ENCODE data around the gene SMNDC1. TPM values are rescaled to one million over a fixed set of nuclear protein-coding genes. Genes with fewer than 3 reads are reported as not detected.

SMNDC1 gene
- total RNA-seq, 1 experiment from 2014 or later, result 26.9 TPM

DNA sequence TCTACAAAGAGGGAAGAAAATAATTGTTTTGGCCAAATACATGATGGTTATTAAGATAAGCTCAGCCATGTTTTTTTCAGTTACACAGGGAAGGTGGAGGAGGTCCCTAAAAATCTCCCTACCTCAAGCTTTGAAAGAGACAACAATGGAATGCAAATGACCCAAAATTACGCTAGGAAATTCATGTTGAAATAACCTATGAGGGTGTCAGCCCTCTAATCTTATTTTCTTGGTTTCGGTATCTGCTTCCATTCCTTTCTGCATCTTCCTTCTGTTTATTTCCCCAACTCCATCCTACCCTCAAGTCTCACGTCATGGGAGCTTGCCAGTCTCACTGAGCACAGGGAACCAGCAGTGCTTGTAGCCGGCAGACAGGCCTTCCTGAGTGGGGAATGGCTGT is 40.6 kb upstream of the SMNDC1 start:
- BruUV-seq (replicated peaks), result no TSS peak
- no peak for DNase-seq
- no peaks in the 10 kb centered on the region for H3K27me3 ChIP-seq (ENCODE audit: insufficient read depth, low read depth)
- H3K4me3 ChIP-seq, result no peak overlapping the region
- H3K36me3 ChIP-seq (ENCODE audit: low read depth), result no peaks in the 10 kb centered on the region
- no peaks in the 10 kb centered on the region for H3K9me3 ChIP-seq (ENCODE audit: insufficient read depth, low read depth)
- intact Hi-C loops (cut with micrococcal nuclease; ENCODE audit: unreplicated experiment), result no loop called here
- H3K27ac ChIP-seq, result peak overlapping the region; percentile 11
- peak overlapping the region; percentile 37 for H3K4me2 ChIP-seq
- ChIA-PET POLR2A (ENCODE audit: unreplicated experiment) (interaction anchor here (0.7 kb wide), 1 partner anchor 176 kb away, joined by 7 read pairs; no protein-coding TSS in a partner anchor), CTCF (no interaction called here)
- peaks cover 19% of the 10 kb centered on the region for H3K4me1 ChIP-seq (replicated peaks; ENCODE audit: insufficient read depth)
- no peaks in the 10 kb centered on the region for H3K79me2 ChIP-seq (ENCODE audit: low read depth)
- TF ChIP-seq, protein P1, sequence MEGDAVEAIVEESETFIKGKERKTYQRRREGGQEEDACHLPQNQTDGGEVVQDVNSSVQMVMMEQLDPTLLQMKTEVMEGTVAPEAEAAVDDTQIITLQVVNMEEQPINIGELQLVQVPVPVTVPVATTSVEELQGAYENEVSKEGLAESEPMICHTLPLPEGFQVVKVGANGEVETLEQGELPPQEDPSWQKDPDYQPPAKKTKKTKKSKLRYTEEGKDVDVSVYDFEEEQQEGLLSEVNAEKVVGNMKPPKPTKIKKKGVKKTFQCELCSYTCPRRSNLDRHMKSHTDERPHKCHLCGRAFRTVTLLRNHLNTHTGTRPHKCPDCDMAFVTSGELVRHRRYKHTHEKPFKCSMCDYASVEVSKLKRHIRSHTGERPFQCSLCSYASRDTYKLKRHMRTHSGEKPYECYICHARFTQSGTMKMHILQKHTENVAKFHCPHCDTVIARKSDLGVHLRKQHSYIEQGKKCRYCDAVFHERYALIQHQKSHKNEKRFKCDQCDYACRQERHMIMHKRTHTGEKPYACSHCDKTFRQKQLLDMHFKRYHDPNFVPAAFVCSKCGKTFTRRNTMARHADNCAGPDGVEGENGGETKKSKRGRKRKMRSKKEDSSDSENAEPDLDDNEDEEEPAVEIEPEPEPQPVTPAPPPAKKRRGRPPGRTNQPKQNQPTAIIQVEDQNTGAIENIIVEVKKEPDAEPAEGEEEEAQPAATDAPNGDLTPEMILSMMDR (conservative IDR thresholded peaks at IDR 0.05), result no peak
- TF ChIP-seq EZH2 (IDR thresholded peaks at IDR 0.05; ENCODE audit: low read depth), result no peak
- no peaks in the 10 kb centered on the region for H3K9me2 ChIP-seq (ENCODE audit: insufficient read depth)
- H4K20me1 ChIP-seq (ENCODE audit: insufficient read depth), result no peaks in the 10 kb centered on the region
- H3F3A ChIP-seq (ENCODE audit: insufficient read depth, low read depth), result peaks cover 17% of the 10 kb centered on the region; the same call in 1 of the 2 replicates
- no peak overlapping the region for H2AFZ ChIP-seq

DNA sequence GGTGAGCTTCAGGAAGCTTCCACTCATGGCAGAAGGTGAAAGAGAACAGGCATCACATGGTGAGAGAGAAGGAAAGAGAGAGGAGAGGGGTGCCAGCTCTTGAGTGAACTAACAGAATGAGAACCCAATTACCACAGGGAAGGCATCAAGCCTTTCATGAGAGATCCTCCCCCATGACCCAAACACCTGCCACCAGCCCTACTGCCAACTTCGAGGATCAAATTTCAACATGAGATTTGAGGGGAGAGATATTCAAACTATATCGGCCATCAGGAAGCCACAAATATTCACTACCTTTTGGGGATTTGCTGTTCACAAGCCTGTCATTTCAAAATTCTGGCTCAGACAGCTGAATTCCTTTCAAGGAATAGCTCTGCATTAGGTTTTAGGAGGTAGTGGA is 39.9 kb upstream of the SMNDC1 start:
- Histone ChIP-seq H4K20me1 (ENCODE audit: insufficient read depth) (no peaks in the 10 kb centered on the region), H3F3A (ENCODE audit: insufficient read depth, low read depth) (peaks cover 17% of the 10 kb centered on the region; the same call in 1 of the 2 replicates), H3K79me2 (ENCODE audit: low read depth) (no peaks in the 10 kb centered on the region), H3K4me2 (peak overlapping the region; percentile 37), H3K9me2 (ENCODE audit: insufficient read depth) (no peaks in the 10 kb centered on the region), H3K27me3 (ENCODE audit: insufficient read depth, low read depth) (no peaks in the 10 kb centered on the region), H2AFZ (no peak overlapping the region), H3K4me1 (replicated peaks; ENCODE audit: insufficient read depth) (peaks cover 19% of the 10 kb centered on the region), H3K9me3 (ENCODE audit: insufficient read depth, low read depth) (no peaks in the 10 kb centered on the region), H3K27ac (peak overlapping the region; percentile 11), H3K36me3 (ENCODE audit: low read depth) (no peaks in the 10 kb centered on the region), H3K4me3 (no peak overlapping the region)
- no peak for TF ChIP-seq EZH2 (IDR thresholded peaks at IDR 0.05; ENCODE audit: low read depth)
- TF ChIP-seq, protein P1 (conservative IDR thresholded peaks at IDR 0.05), result no peak
- intact Hi-C loops (cut with micrococcal nuclease; ENCODE audit: unreplicated experiment), result no loop called here
- no TSS peak for BruUV-seq (replicated peaks)
- ChIA-PET CTCF (no interaction called here), POLR2A (ENCODE audit: unreplicated experiment) (interaction anchor here (0.7 kb wide), 1 partner anchor 176 kb away, joined by 7 read pairs; no protein-coding TSS in a partner anchor)
- DNase-seq, result peak in 1 of 2 experiments; percentile 88

DNA sequence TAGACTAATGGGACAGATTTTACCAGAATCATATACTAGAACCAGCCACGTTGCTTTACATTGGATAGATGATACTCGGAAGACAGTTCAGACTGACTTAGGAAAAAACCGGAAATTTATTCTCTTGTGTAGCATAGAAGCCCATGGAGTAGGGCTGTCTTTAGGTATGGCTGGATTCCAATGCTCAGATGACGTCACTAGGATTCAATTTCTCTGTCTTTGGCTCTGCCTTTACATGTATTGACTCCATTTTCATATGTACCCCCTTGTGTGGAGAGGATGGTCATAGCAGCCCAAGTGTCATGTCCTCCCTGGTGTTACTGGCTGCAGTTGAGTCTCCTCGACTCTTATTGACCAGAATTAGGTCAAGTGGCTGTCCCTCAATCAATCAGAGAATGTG is 39.2 kb upstream of the SMNDC1 start:
- intact Hi-C loops (cut with micrococcal nuclease; ENCODE audit: unreplicated experiment), result no loop called here
- Histone ChIP-seq H3K9me3 (ENCODE audit: insufficient read depth, low read depth) (no peaks in the 10 kb centered on the region), H4K20me1 (ENCODE audit: insufficient read depth) (no peaks in the 10 kb centered on the region), H3K9me2 (ENCODE audit: insufficient read depth) (no peaks in the 10 kb centered on the region), H3K79me2 (ENCODE audit: low read depth) (no peaks in the 10 kb centered on the region), H3K4me2 (no peak overlapping the region), H3K36me3 (ENCODE audit: low read depth) (no peaks in the 10 kb centered on the region), H3F3A (ENCODE audit: insufficient read depth, low read depth) (peaks cover 17% of the 10 kb centered on the region; the same call in 1 of the 2 replicates), H3K4me1 (replicated peaks; ENCODE audit: insufficient read depth) (peaks cover 19% of the 10 kb centered on the region), H3K4me3 (no peak overlapping the region), H3K27me3 (ENCODE audit: insufficient read depth, low read depth) (no peaks in the 10 kb centered on the region), H2AFZ (no peak overlapping the region), H3K27ac (no peak overlapping the region)
- BruUV-seq (replicated peaks), result no TSS peak
- no peak for DNase-seq
- TF ChIP-seq, protein P1 (conservative IDR thresholded peaks at IDR 0.05), result no peak
- TF ChIP-seq EZH2 (IDR thresholded peaks at IDR 0.05; ENCODE audit: low read depth), result no peak
- CTCF ChIA-PET, result no interaction called here
- POLR2A ChIA-PET (ENCODE audit: unreplicated experiment), result no interaction called here

Measured in PC-9 (cell line).